ENCODE results near the gene RABAC1. TPM values are rescaled to one million over a fixed set of nuclear protein-coding genes. Genes with fewer than 3 reads are reported as not detected.
A peak's percentile ranks its signal among the peaks of the same experiment; 100 is the strongest.

The RABAC1 gene
- total and polyA plus RNA-seq, 7 donors, result 128 to 255 (median 170) TPM

DNA sequence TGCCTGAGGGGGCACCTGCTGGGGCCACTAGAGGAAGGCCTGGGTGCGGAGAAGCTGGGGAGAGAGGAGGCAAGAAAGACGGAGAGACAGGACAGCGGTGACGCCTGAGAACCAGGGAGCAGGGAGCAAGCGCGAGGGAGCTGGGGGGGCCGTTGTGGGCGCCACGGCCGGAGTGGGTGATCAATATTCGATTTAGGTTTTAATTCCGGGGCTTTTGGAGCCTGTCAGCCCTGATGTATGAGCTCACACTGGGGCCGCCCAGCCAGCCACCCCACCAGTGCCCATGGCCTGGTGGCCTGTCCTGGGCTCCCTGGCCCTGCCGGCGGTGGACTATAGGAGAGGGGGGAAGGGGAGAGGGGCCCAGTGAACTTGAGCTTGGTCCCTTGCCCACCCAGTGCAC is 22.2 kb downstream of the RABAC1 start:
- DNase-seq, result no peak
- intact Hi-C loops (cut with DNase I), result no loop called here
- H3K4me3 ChIP-seq, result no peak overlapping the region
- H3K4me1 ChIP-seq, result peaks cover 0 to 21% (median 20%) of the 10 kb centered on the region in 4 donors
- no peaks in the 10 kb centered on the region for H3K36me3 ChIP-seq
- H3K27ac ChIP-seq, result no peak overlapping the region
- no peaks in the 10 kb centered on the region for H3K9me3 ChIP-seq
- TF ChIP-seq POLR2AphosphoS5 (IDR thresholded peaks at IDR 0.05) (no peak), EP300 (IDR thresholded peaks at IDR 0.05) (no peak), POLR2A (IDR thresholded peaks at IDR 0.05) (no peak)
- TF ChIP-seq, protein P1, sequence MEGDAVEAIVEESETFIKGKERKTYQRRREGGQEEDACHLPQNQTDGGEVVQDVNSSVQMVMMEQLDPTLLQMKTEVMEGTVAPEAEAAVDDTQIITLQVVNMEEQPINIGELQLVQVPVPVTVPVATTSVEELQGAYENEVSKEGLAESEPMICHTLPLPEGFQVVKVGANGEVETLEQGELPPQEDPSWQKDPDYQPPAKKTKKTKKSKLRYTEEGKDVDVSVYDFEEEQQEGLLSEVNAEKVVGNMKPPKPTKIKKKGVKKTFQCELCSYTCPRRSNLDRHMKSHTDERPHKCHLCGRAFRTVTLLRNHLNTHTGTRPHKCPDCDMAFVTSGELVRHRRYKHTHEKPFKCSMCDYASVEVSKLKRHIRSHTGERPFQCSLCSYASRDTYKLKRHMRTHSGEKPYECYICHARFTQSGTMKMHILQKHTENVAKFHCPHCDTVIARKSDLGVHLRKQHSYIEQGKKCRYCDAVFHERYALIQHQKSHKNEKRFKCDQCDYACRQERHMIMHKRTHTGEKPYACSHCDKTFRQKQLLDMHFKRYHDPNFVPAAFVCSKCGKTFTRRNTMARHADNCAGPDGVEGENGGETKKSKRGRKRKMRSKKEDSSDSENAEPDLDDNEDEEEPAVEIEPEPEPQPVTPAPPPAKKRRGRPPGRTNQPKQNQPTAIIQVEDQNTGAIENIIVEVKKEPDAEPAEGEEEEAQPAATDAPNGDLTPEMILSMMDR (IDR thresholded peaks at IDR 0.05), result no peak
- WGBS, 2 donors, result 84 to 86% methylated on average over 15 of the region's 15 CpGs
- peaks cover 32 to 93% (median 67%) of the 10 kb centered on the region in 3 donors for H3K27me3 ChIP-seq

DNA sequence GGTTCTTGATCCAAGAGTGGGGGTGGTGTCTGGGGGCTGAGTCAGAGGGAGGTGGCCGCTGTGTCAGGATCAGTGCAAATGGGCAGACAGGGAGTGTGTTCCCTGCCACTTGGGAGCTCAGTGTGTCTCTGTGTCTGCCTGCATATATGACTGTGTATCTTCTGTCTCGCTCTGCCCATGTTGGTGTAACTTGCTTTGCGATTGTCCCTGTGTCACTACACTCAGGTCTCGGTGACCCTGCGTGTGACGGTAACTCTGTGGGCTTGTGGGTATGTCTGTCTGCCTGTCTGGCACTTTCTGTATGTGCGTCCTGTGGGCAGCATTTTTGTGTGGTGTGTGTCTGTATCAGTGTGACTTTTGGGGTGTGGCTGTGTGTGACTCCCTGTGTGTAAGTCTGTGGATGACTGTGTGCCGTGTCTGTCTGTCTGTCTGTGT is 22.7 kb downstream of the RABAC1 start:
- intact Hi-C loops (cut with DNase I), result no loop called here
- peaks cover 32 to 93% (median 67%) of the 10 kb centered on the region in 3 donors for H3K27me3 ChIP-seq
- no peak for DNase-seq
- TF ChIP-seq, protein P1 (IDR thresholded peaks at IDR 0.05), result no peak
- TF ChIP-seq POLR2AphosphoS5 (IDR thresholded peaks at IDR 0.05) (no peak), POLR2A (IDR thresholded peaks at IDR 0.05) (no peak), EP300 (IDR thresholded peaks at IDR 0.05) (no peak)
- no peak overlapping the region for H3K4me3 ChIP-seq
- H3K4me1 ChIP-seq, result peaks cover 0 to 21% (median 19%) of the 10 kb centered on the region in 4 donors
- 72 to 77% methylated on average over 8 of the region's 8 CpGs for WGBS, 2 donors
- no peak overlapping the region for H3K27ac ChIP-seq
- H3K36me3 ChIP-seq, result no peaks in the 10 kb centered on the region
- no peaks in the 10 kb centered on the region for H3K9me3 ChIP-seq

DNA sequence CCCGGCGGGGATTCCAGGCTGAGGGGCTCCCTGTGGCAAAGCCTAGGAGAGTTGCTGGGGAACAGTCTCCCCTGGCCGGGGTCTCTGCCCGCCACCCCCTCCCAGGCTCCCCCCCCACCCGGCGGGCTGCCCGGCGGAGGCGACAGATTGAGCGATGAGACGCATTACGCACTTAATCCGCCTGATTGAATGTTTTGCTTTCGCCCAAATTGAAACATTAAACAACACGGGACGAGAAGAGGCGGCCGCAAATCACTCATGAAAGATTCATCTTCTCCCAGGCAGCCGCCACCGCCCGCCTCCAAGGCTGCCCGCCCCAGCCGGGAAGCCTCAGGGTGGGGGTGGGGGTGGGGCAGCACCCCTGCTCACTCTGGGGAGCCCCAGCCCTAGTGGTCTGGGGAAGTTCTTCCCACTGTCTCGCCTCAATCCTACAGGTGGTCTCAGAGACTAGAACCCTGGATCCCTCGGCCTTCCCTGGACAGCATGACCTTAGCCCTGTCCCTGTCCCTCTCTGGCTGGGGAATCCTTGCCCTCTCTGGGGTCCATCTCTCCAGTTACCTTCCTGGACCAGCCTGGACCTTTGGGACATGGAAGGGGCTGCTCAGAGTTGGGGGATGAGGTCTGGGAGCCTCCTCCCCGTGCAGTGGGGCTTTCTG is 23.2 kb downstream of the RABAC1 start:
- H3K4me1 ChIP-seq, result peaks cover 0 to 17% (median 14%) of the 10 kb centered on the region in 4 donors
- TF ChIP-seq POLR2A (IDR thresholded peaks at IDR 0.05), result no peak
- no peak for TF ChIP-seq EP300 (IDR thresholded peaks at IDR 0.05)
- no peak for TF ChIP-seq POLR2AphosphoS5 (IDR thresholded peaks at IDR 0.05)
- TF ChIP-seq, protein P1 (IDR thresholded peaks at IDR 0.05), result no peak
- H3K27me3 ChIP-seq, result peaks cover 31 to 93% (median 67%) of the 10 kb centered on the region in 3 donors
- H3K27ac ChIP-seq, result no peak overlapping the region
- no peaks in the 10 kb centered on the region for H3K36me3 ChIP-seq
- intact Hi-C loops (cut with DNase I), result no loop called here
- H3K4me3 ChIP-seq, result no peak overlapping the region
- WGBS, 2 donors, result 24 to 38% methylated on average over 26 of the region's 26 CpGs
- no peak for DNase-seq
- no peaks in the 10 kb centered on the region for H3K9me3 ChIP-seq

DNA sequence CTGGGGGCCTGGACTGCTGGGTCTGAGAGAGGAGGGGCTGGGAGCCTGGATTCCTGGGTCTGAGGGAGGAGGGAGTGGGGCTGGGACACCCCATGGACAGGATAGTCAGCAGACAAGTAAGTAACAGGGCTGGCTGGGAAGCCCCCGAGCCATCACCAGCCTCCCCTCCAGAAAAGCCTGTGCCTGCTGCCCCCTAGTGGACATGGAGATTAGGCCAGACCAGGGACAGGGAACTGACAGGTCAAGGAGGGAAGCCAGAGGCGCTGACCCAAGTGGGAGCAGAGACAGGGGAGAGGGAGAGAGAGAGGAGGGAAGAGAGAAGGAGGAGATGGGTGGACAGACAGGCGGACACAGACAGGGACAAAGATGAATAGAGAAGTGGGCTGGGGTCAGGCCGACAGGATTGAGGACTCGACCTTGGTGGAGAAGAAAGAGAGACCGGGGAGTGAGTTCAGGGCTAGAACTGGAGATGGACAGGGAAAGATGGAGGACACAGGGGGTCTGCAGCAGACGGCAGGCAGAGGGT is 24.2 kb downstream of the RABAC1 start:
- Histone ChIP-seq H3K9me3 (no peaks in the 10 kb centered on the region), H3K27me3 (peaks cover 29 to 93% (median 67%) of the 10 kb centered on the region in 3 donors), H3K27ac (no peak overlapping the region), H3K4me1 (peaks cover 0 to 8% (median 4%) of the 10 kb centered on the region in 4 donors), H3K36me3 (no peaks in the 10 kb centered on the region), H3K4me3 (no peak overlapping the region)
- 21 to 35% methylated on average over 7 of the region's 7 CpGs for WGBS, 2 donors
- intact Hi-C loops (cut with DNase I), result no loop called here
- peak; percentile 75 for DNase-seq
- TF ChIP-seq, protein P1 (IDR thresholded peaks at IDR 0.05), result peak; percentile 18 to 82 (median 74)
- TF ChIP-seq EP300 (IDR thresholded peaks at IDR 0.05) (no peak), POLR2AphosphoS5 (IDR thresholded peaks at IDR 0.05) (no peak), POLR2A (IDR thresholded peaks at IDR 0.05) (no peak)

Measured in sigmoid colon (tissue), 7 donors.